Fibroblast of the aortic adventitia (primary cell): Measurements from ENCODE around the gene ELP4. TPM values are rescaled to one million over a fixed set of nuclear protein-coding genes. Genes with fewer than 3 reads are reported as not detected.

ENCODE experiments used
- DNase-seq: peaks from one replicate; pipeline ENCODE4 v3.0.0-alpha.2; 2010; ENCODE audit warnings: low read depth
- H3K4me3 ChIP-seq: 2 replicates; pipeline ENCODE4 v1.5.1; 2011; ENCODE audit warnings: low read depth, mild to moderate bottlenecking, control low read depth, low read length, moderate library complexity
- CTCF ChIP-seq: IDR thresholded peaks from 2 replicates; pipeline ENCODE4 v1.5.1; 2011; ENCODE audit warnings: mild to moderate bottlenecking, low read length, control low read depth, inconsistent platforms; ENCODE audit not compliant: insufficient read depth
- total RNA-seq: library from RNA; depleted of rRNA; stranded (reverse); fragments of >200 nt; gene quantifications from 2 replicates; pipeline ENCODE4 v1.2.3, GENCODE V29; 2012; ENCODE audit warnings: low replicate concordance

ELP4 gene
- total RNA-seq, 1 donor: 23.0 TPM

GRCh38 chr11:31795706-31796498 lies 286.3 kb downstream of the ELP4 start:
- no peak for TF ChIP-seq CTCF
- no peak overlapping the region for H3K4me3 ChIP-seq
- no peak for DNase-seq

- TF ChIP-seq CTCF: no peak
- no peak overlapping the region for H3K4me3 ChIP-seq
- DNase-seq: no peak
Observed at GRCh38 chr11:31796499-31797189, 287.1 kb downstream of the ELP4 start.

- no peak overlapping the region for H3K4me3 ChIP-seq
- no peak for TF ChIP-seq CTCF
- no peak for DNase-seq
Observed at GRCh38 chr11:31797190-31798056, 287.9 kb downstream of the ELP4 start.

GRCh38 chr11:31798057-31798553 lies 288.5 kb downstream of the ELP4 start:
- TF ChIP-seq CTCF: no peak
- H3K4me3 ChIP-seq: no peak overlapping the region
- no peak for DNase-seq

- DNase-seq: no peak
- TF ChIP-seq CTCF: peak; percentile 30
- no peak overlapping the region for H3K4me3 ChIP-seq
Observed at GRCh38 chr11:31798554-31799434, 289.2 kb downstream of the ELP4 start.
